Common myeloid progenitor, CD34-positive (primary cell): ENCODE results near the gene PRSS50.
A peak's percentile ranks its signal among the peaks of the same experiment; 100 is the strongest.

ENCODE experiments used
- CTCF ChIA-PET: fragments of 350-600 bp; sonication (Branson Sonifier 250); formaldehyde crosslinking; loops from one replicate; lab custom pipeline; 2021; ENCODE audit warnings: antibody characterized with exemption; lab: Charles Lee
- POLR2A ChIA-PET: fragments of 350-600 bp; sonication (Branson Sonifier 250); formaldehyde crosslinking; loops from one replicate; lab custom pipeline; 2021; ENCODE audit warnings: antibody characterized with exemption; lab: Charles Lee
- DNase-seq, 3 donors: peaks; one replicate each; pipeline versions ENCODE4 v3.0.0 to v3.0.0-alpha.2; 2013
- H3K27ac ChIP-seq, 2 experiments: 1 replicate in 1 of 2; 2 replicates in 1 of 2; pipeline ENCODE4 v1.7.0; 2013; ENCODE audit warnings: inconsistent platforms in 2 of 2, low read length in 2 of 2, mild to moderate bottlenecking in 2 of 2, low read depth in 1 of 2, moderate library complexity in 1 of 2; ENCODE audit not compliant: severe bottlenecking in 2 of 2, insufficient read depth in 1 of 2, poor library complexity in 1 of 2
- H3K27me3 ChIP-seq, 5 experiments: replicated peaks in 2 of 5; 1 replicate in 3 of 5; 2 replicates in 2 of 5; pipeline versions ENCODE4 v1.6.1 to v1.7.0; 2013; ENCODE audit warnings: low read length in 4 of 5, mild to moderate bottlenecking in 2 of 5, moderate library complexity in 2 of 5, inconsistent platforms in 1 of 5; ENCODE audit not compliant: insufficient read depth in 5 of 5, control insufficient read depth in 4 of 5
- H3K36me3 ChIP-seq, 4 experiments: 1 replicate in 2 of 4; 2 replicates in 2 of 4; pipeline versions ENCODE4 v1.6.1 to v1.7.0; 2013; ENCODE audit warnings: low read length in 3 of 4, control low read depth in 1 of 4, mild to moderate bottlenecking in 1 of 4; ENCODE audit not compliant: control insufficient read depth in 4 of 4, insufficient read depth in 4 of 4
- H3K4me1 ChIP-seq, 4 experiments: 1 replicate in 3 of 4; 2 replicates in 1 of 4; pipeline versions ENCODE4 v1.6.1 to v1.7.1; 2013; ENCODE audit warnings: low read length in 3 of 4, mild to moderate bottlenecking in 3 of 4, control low read depth in 1 of 4, inconsistent platforms in 1 of 4, moderate library complexity in 1 of 4; ENCODE audit not compliant: control insufficient read depth in 4 of 4, insufficient read depth in 4 of 4; ENCODE audit errors: control extremely low read depth in 1 of 4
- H3K4me3 ChIP-seq, 7 experiments: 1 replicate in 4 of 7; 2 replicates in 3 of 7; pipeline versions ENCODE4 v1.5.1 to v1.7.0; 2013; ENCODE audit warnings: mild to moderate bottlenecking in 7 of 7, low read length in 6 of 7, moderate library complexity in 6 of 7, inconsistent platforms in 2 of 7, low read depth in 2 of 7, control low read depth in 1 of 7; ENCODE audit not compliant: insufficient read depth in 4 of 7, control insufficient read depth in 1 of 7; ENCODE audit errors: extremely low read depth in 1 of 7
- H3K9me3 ChIP-seq, 5 experiments: 1 replicate in 4 of 5; 2 replicates in 1 of 5; pipeline versions ENCODE4 v1.6.1 to v1.7.1; 2013; ENCODE audit warnings: low read length in 4 of 5, mild to moderate bottlenecking in 2 of 5, inconsistent platforms in 1 of 5, low read depth in 1 of 5, moderate library complexity in 1 of 5; ENCODE audit not compliant: control insufficient read depth in 4 of 5, insufficient read depth in 2 of 5; ENCODE audit errors: control extremely low read depth in 1 of 5
- WGBS: methylation state at CpG from one replicate; pipeline ENCODE4 v1.1.5; 2013; ENCODE audit not compliant: insufficient coverage; 5-methylcytosine and 5-hydroxymethylcytosine counted together

Gene PRSS50

GRCh38 chr3:46709157-46709654, 8.5 kb downstream of the PRSS50 start:
- Histone ChIP-seq H3K4me1 (no peaks in the 10 kb centered on the region), H3K27ac (no peak overlapping the region), H3K4me3 (no peak overlapping the region), H3K36me3 (no peaks in the 10 kb centered on the region), H3K27me3 (no peaks in the 10 kb centered on the region), H3K9me3 (no peaks in the 10 kb centered on the region)
- POLR2A ChIA-PET = no interaction called here
- DNase-seq = no peak
- CTCF ChIA-PET = interaction anchor here (1.0 to 7.8 kb wide), 6 partner anchors 10 to 185 kb away, joined by 3 to 54 read pairs (median 4); no protein-coding TSS in a partner anchor
- WGBS = 96% methylated on average over 7 of the region's 7 CpGs

- peaks cover 0 to 2% (median 0%) of the 10 kb centered on the region in 5 experiments for H3K27me3 ChIP-seq
- POLR2A ChIA-PET = no interaction called here
- H3K4me3 ChIP-seq = no peak overlapping the region
- CTCF ChIA-PET = interaction anchor here (0.7 to 7.8 kb wide), 7 partner anchors 11 to 203 kb away, joined by 3 to 54 read pairs (median 4); no protein-coding TSS in a partner anchor
- H3K9me3 ChIP-seq = no peaks in the 10 kb centered on the region
- no peak for DNase-seq
- WGBS = 90% methylated on average over 11 of the region's 11 CpGs
- no peak overlapping the region for H3K27ac ChIP-seq
- H3K36me3 ChIP-seq = no peaks in the 10 kb centered on the region
- H3K4me1 ChIP-seq = no peaks in the 10 kb centered on the region
Measured at GRCh38 chr3:46708401-46709156, 9.1 kb downstream of the PRSS50 start.

- no peaks in the 10 kb centered on the region for H3K4me1 ChIP-seq
- POLR2A ChIA-PET = no interaction called here
- no peak overlapping the region for H3K27ac ChIP-seq
- DNase-seq = no peak
- no peaks in the 10 kb centered on the region for H3K9me3 ChIP-seq
- no peak overlapping the region for H3K4me3 ChIP-seq
- H3K27me3 ChIP-seq = peaks cover 0 to 4% (median 0%) of the 10 kb centered on the region in 5 experiments
- CTCF ChIA-PET = interaction anchor here (0.7 to 7.8 kb wide), 4 partner anchors 55 to 203 kb away, joined by 4 to 54 read pairs (median 5); no protein-coding TSS in a partner anchor
- 99% methylated on average over 5 of the region's 7 CpGs for WGBS
- no peaks in the 10 kb centered on the region for H3K36me3 ChIP-seq
Measured at GRCh38 chr3:46707601-46708011, 10.1 kb downstream of the PRSS50 start.

DNA sequence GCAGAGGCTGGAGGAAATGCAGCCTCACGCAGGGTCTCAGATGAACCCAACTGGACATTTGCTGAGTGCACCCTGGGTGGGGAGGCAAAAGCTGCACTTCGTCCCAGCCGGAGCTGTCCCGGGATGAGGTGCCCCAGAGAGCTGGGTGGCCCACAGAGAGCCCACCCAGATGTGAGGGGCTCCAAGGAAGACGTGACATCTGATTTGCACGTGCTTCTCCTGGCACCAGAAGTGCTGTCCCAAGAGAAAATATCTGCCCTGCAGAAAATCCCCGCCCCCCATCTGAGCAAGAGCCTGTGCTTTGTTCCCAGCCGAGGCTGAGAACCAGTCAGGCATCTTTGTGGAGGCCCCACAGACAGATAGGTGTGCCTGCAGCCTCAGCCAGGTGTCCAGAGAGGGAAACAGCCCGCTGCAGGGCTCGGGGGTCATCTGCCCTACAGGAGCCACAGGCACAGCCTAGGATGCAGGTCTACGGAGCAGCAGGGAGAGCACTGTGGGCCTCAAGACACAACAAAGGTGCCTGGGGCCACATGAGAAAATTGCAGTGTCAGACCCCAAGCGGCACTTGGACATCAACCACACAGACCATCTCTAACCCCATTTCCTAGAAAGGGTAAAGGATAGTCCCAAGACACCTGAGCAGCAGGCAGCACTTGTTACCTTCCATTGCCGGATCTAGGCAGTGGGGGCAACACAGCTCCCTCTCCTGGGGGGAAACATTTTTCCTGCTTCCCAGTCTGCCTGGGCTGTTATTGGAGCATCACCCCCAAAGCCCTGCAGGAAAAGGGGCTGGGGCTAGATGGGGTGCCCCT, 10.7 kb downstream of the PRSS50 start:
- H3K36me3 ChIP-seq = no peaks in the 10 kb centered on the region
- H3K4me3 ChIP-seq = no peak overlapping the region
- 91% methylated on average over 12 of the region's 13 CpGs for WGBS
- POLR2A ChIA-PET = no interaction called here
- no peaks in the 10 kb centered on the region for H3K9me3 ChIP-seq
- H3K4me1 ChIP-seq = no peaks in the 10 kb centered on the region
- no peak overlapping the region for H3K27ac ChIP-seq
- peaks cover 0 to 10% (median 2%) of the 10 kb centered on the region in 5 experiments for H3K27me3 ChIP-seq
- no peak for DNase-seq
- CTCF ChIA-PET = interaction anchor here (1.6 to 7.8 kb wide), 2 partner anchors 56 to 187 kb away, joined by 5 to 54 read pairs; no protein-coding TSS in a partner anchor

DNA sequence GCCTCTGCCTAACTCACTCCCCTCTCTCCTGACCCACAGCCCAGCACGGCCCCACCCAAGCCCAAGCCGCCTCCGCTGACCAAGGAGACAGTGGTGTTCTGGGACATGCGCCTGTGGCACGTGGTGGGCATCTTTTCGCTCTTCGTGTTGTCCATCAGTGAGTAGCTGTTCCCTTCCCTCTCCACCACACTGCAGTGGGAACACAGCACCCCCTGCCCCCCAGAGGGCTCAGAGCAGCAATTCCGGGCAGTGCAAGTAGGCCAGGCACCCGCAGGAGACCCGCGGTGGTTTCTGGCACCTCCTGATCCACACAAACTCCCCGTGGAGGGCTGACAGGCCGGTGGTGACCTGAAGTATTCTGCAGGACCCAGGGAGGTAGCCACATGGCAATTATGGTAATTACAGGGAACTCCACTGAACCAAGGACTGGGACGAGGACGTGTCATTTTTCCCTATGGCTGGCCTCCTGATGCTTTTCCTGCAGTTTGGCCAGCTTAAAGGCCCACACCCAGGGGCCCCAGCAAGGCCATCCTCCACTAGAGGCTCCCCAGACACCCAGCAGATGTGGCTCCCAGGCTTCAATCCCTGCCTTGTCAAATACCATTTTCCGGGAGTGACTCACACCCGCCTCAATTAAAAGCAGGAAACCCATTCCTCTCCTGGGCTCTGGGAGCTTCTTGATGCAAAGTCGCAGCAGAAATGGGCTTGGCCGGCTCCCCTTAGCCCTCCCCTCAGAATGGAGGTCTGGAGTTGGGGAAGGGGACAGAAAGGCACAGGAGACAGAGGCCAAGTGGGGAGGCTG, 11.7 kb downstream of the PRSS50 start:
- ChIA-PET CTCF (interaction anchor here (0.6 to 7.8 kb wide), 13 partner anchors 9 to 303 kb away, joined by 3 to 54 read pairs (median 3); no protein-coding TSS in a partner anchor), POLR2A (no interaction called here)
- Histone ChIP-seq H3K36me3 (no peaks in the 10 kb centered on the region), H3K4me3 (no peak overlapping the region), H3K9me3 (no peaks in the 10 kb centered on the region), H3K27me3 (peaks cover 0 to 18% (median 5%) of the 10 kb centered on the region in 5 experiments), H3K4me1 (peaks cover 0 to 7% (median 4%) of the 10 kb centered on the region in 4 experiments), H3K27ac (no peak overlapping the region)
- WGBS = 97% methylated on average over 17 of the region's 19 CpGs
- no peak for DNase-seq

GRCh38 chr3:46705022-46705530, 12.6 kb downstream of the PRSS50 start:
- Histone ChIP-seq H3K4me1 (peaks cover 0 to 7% (median 5%) of the 10 kb centered on the region in 4 experiments), H3K9me3 (no peaks in the 10 kb centered on the region), H3K27me3 (peaks cover 0 to 18% (median 5%) of the 10 kb centered on the region in 5 experiments), H3K27ac (no peak overlapping the region), H3K4me3 (no peak overlapping the region), H3K36me3 (no peaks in the 10 kb centered on the region)
- POLR2A ChIA-PET = no interaction called here
- DNase-seq = peak; percentile 58 to 77 (median 73)
- CTCF ChIA-PET = interaction anchor here (0.6 to 7.8 kb wide), 13 partner anchors 8 to 304 kb away, joined by 3 to 54 read pairs (median 3); no protein-coding TSS in a partner anchor
- WGBS = 5% methylated on average over 3 of the region's 4 CpGs
